Suppressor macrophage (primary cell): ENCODE measurements around the gene BLOC1S2.
"Not testable (repeated sequence)": the region's sequence is repeated elsewhere in the genome, so short reads cannot be mapped to it uniquely, and the experiment has no call there.

ENCODE experiments used
- DNase-seq, 4 experiments: peaks; one replicate each; pipeline ENCODE4 v3.0.0-alpha.2; 2020 to 2022
- total RNA-seq, 17 experiments: gene quantifications; one replicate each; lab custom pipeline; 2026; ENCODE audit warnings: mixed read lengths in 6 of 17, inconsistent platforms in 3 of 17; lab: John Stamatoyannopoulos, UW

BLOC1S2 gene
- 29.4 to 123 (median 73.9) reads per million in 17 experiments for total RNA-seq

DNA sequence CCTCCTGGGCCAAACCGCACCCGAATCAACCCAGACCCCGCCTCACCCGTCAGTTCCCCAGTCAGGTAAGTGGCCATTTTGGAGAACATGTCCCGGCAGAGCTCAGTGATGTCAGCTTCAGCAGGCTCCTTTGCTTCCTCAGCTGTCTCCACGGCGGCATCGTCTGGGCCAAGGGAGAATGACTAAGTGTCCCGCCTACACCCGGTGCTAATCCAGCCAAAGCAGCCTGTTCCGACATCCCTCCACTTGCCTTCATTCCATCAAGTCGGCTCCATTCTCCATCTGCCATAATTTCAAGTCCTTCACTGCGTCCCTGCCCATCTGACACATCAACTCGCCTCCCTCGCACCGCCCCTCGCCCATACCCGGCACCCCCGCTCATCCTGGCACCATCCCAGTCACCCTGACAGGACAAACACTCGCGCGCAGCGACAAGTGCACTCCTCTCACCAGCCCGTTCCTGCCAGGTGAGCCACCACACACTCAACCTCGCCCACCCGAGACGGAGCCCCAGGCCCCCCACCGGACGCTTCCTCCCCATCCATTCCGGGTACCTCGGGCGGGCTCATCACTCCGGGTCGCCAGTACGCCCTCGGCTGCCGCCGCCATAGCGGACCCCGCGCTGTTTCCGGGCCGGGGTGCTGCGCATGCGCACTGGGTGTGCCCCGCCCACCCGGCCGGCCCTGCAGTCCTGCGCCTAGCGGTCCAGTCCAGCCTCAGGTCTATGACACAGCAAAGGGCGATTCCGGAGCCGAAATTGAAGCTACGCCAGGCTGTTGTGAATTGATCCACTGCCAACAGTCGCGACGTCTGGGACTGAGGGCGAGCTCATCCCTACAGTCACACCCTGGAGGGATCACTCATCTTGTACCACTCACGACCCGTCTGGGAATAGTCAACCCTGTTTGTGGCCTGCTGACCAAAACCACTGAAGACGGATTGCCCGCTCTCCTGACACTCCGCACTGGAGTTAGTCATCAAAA, at the start of gene BLOC1S2:
Gene BLOC1S2 (minus strand): TSS at position 630 of the 983 bp plus-strand sequence. CDS start 21 bp downstream, at position 609.
- peak; percentile 94 to 96 (median 96) for DNase-seq

DNA sequence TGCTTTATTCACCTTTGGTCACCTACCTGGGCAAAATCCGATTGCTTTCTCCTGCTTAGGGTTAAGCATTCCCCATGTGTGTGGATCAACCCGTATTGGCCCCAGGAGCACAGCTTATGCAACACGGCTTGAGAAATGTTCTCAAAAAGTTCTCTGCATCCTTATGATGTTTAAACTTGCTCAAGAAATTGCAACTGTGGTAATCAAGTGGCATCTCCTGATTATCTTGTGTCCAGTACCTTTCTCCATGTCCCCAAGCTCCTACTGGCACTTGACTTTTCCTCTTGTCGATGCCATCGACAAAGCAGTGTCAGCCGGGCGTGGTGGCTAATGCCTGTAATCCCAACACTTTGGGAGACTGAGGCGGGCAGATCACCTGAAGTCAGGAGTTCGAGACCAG, 48.3 kb upstream of the BLOC1S2 start:
- no peak for DNase-seq

DNA sequence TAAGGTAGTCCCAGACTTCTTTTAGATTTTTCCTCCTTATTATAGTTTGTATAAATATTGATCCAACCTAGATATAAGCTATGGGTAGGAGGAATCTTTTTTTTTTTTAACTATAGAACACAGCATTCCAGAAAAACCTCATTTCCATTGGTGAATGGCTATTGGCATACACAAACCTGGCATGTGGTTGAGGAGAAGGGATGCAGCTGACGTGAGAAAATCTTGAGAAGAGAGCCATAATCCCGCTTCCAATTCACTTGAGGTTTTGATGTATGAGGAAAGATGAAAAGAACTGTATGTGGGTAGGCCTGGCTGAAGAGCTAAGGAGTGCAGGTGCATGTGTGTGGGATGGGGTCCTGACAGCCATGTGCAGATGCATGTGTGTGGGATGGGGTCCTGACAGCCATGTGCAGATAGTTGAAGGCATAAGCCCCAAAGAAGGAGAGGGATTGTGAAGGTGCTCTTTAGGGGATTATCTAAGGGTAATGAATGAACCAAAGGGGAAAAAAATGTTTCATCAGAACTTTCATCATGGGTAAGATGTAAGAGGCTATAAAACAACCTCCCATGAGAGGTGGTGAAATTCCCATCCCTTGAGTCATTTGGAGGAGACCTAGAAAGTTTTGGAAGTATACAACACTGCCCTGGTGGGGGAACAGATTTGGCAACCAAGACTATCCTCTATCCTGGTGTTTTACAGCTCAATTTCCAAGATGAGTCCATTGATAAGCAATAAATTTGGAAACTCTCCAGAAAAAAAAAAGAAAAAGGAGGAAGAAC, 47.4 kb upstream of the BLOC1S2 start:
- no peak for DNase-seq

DNA sequence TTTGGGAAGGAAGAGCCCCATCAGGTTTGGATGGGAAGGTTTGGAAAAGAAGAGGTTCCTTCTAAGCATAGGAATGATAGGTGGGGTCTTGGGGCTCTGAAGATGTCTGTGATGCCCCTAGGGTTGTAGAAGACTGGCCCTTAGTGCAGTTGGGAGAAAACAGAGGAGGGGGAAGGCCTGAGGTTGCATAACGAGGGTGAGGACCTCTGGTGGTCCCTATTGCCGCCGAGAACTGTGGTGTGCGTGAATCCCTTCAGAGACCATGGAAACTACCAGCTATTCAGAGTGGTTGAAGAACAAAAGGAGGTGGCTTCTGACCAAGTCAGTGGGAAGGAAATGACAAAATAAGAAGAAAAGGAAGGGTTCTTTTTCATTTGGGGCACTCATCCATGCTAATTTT, 46.6 kb upstream of the BLOC1S2 start:
- DNase-seq = no peak

DNA sequence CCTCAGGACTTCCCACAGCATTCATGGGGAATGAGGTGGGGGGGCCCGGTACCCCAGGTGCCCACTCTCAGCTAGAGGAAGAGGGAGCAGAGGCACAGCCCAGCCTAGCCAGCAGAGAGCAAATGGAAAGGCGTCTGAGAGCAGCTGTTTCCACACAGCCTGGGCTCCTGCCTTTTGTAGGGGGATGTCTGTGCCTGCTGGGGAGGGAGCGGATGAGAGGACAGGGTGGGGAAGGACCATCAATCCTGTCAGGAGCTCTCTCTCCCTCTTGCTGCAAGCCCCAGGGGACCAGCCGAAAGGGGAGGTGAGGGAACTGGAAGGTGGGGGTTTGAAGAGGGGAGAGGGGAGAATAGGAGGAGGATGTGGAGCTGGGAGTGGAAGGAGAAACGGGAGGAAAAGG, 43.6 kb upstream of the BLOC1S2 start, which contains the start of gene PKD2L1:
Gene PKD2L1 (minus strand): TSS at position 150 of the 400 bp plus-strand sequence. CDS start 125 bp downstream, at position 25.
- no peak for DNase-seq

DNA sequence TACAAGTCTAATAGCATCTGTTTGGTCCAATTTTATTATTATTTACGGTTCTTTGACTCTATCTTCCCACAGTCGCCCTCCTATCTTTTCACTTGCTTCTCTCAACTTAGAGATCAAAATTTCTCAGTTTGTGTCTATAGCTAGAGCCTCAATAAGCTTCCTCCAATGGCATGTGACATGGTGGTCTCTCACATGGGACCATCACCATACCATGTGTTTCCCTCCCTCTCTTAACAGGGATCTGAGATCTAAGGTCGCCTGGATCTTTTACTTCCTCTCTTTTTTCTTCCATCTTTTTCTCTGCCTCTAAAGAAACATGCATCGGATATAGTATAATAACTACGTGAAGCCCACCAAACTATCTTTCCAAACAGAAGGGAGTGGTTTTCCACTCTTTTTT, 41.7 kb upstream of the BLOC1S2 start:
- DNase-seq = no peak

DNA sequence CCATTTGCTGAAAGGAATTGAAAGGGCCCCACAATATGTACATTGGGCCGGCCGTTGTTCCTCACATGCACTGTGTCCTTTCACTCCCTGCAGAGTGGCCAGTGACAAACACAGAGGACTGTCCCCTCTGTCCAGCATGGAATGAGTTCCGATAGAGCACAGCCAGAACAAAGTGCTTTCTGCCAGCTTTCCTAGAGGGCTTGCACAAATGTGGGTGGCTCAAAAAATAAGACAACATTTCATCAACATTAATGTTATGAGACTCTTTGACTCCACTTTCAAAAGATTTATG, 41.2 kb upstream of the BLOC1S2 start:
- no peak for DNase-seq

DNA sequence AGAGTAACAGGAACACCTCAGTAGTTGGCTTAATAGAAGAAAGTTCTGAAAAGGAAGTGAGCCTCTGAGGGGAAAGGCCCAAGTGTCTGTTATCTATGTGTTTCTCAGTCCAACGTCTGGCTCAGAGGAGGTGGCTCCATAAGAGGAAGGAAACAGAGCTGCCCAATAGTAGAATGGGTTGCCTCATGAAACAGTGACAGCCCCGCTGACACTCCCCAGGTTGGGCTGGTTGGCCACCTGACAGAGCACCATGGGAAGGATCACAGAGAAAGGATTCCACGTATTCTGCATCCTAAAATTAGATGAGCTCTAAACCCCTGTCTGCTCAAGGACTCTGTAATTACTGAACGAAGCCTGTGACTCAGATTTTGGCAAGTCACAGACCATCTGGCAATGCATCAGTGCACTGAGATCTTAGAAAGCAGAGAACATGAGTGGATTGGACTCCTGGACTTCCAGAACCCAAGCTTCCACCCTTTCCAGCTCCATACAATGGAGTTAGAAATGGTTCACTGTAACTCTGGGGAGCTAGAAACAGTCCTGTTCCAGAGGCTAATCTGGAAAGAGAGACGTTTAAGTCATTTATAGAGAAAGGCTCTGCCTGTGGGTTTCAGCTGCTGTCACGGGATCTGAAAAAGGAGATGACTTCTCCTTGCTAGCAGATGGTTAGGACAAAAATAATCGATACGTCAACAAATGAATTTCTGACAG, 40.7 kb upstream of the BLOC1S2 start:
- peak; percentile 71 to 86 (median 83) for DNase-seq

DNA sequence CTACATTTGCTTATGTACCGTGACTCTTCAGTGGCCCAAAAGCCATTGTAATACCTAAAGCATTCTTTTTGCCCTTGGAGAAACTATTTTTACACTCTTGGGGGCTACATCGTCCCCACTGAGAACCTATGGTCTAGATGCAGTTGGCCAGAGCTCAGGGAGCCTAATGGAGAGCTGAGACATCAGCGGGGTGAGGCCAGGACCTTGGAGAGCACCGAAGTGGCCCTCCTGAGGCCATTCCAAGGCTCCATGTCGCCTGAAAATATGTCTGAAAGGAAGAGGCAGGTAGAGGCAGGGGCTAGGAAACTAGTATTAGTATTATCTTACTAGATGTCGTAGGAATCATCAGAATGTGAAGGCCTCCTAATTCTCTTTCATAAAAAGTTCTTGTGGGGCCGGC, 38.7 kb upstream of the BLOC1S2 start:
- no peak for DNase-seq

DNA sequence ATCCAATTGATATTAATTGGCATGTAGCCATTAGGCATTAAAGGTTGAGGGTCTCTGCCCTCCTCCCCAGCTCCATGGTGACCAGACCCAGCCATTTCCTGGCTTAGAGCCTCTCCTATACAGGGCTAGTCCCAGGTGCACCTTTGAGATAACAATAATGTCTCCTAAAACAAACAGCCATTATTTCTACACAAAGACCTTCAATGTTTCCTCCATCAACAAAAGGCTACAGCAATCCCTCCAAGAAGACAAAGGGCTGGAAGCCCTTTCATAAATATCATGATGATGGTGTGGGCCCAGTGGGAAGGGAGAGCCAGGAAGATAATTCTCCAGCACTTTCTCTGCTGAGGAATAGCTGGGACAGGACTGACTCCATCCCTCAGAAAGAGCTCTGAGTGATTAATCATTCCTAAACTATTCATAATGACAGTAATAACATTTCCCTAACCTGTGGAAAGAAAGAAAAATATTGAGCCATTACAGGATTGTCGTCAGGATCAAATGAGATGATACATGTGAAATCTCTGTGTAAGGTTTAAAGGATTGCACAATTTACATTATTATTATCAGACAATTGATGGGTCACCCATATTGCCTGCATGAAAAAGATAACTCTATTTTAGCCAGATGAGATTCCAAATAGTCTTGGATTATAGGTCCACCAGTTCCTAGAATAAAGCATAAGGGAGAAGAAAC, 33.4 kb upstream of the BLOC1S2 start:
- no peak for DNase-seq

DNA sequence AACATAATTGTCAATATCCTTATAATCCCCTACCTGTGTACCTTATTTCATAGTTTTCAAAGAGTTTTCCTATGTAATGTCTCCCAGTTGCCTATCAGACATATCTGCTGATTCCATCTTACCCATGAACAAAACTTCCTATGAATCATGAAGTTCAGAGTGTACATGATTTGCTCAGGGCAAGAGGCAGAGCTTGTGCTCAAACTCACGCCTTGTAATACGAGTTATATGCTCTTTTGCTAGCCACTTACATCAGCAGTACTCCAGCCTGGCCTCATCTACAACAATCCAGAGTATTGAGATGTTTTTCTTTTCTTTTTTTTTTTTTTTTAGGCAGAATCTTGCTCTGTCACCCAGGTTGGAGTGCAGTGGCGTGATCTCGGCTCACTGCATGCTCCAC, 31.7 kb upstream of the BLOC1S2 start:
- DNase-seq = no peak

DNA sequence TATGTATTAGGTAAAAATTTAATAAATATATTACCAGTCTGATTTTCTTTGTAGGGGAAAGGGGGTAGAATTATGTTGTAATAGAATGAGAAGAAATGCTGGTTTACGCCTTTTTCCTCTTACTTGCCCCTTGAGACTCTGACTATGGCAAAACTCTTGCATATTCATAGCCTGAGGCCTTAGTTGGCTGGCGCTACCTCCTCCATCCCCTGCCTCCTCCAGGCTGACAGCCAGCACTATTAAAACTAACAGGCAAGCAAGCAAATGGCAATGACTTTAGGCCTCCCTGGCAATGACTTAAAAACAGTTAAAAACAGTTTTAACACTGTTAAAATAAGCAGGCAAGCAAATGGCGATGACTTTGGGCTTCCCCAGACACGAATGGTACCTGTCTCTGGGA, 29.1 kb upstream of the BLOC1S2 start:
- DNase-seq = no peak

DNA sequence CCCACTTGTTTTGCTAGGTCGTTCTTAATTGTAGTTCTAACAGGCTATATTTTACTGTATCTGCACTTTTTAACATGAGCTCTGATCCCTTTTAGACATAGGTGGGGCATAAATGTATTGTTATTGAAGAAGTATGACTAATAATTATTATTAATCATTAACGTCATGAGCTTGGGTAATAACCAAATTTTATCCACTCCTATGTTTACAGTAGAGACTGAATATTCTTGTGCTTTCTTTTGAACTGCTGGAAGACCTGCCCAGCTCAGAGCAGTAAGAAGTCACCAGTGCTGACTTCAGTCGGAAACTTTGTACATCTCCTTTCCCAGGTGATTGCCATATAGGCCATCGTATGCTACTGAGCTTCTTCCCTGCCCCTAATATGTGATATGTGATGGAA, 24.8 kb upstream of the BLOC1S2 start:
- no peak for DNase-seq

DNA sequence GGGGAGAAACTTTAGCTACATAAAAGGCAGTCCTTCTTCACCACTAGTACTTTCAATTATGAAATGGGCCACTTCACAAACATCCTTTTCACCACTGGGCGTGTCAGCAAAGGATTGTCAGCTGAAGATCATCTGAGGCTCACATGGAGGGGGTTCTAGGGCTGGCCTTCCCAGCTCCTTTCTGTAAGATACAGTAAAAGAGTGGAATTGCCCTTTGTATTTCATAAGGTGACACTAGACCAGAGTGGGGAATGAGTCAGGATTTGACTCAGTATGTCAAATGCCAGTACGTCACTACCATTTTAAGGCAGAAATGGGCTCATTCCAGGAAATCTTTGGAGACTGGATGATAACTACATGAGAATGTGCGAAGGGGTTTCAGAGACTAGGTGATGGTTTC, 21.2 kb upstream of the BLOC1S2 start:
- DNase-seq = peak; percentile 56 to 78 (median 76)

DNA sequence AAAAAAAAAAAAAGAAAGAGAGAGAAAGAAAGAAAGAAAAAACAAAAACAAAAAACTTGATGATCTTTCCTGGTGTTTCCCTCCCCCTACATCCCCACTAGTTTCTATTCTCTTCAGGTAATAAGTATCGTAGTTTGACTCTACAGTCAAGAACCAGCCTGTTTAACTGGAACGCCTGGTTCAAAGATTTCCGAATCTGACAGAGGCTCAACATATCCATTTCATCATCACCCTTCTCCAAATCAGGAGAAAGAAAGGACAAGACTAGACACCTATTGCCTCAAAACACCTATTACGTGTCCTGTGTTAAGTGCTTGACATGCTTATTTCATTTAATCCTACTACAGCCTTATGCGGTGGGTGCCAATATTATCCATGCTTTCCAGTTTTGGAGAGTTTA, 20.4 kb upstream of the BLOC1S2 start:
- no peak for DNase-seq

DNA sequence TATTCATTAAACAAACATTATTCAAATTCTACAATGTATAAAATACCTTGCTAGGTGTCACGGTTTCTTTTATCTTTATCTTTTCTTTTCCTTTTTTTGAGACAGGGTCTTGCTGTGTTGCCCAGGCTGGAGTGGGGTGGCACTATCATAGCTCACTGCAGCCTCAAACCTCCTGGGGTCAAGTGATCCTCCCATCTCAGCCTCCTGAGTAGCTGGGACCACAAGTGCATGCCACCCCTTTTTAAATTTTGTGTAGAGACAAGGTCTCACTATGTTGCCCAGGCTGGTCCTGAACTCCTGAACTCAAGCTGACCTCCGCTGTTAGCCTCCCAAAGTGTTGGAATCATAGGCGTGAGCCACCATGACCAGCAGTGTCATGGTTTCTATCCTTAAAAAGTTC, 17.9 kb upstream of the BLOC1S2 start:
- no peak for DNase-seq

DNA sequence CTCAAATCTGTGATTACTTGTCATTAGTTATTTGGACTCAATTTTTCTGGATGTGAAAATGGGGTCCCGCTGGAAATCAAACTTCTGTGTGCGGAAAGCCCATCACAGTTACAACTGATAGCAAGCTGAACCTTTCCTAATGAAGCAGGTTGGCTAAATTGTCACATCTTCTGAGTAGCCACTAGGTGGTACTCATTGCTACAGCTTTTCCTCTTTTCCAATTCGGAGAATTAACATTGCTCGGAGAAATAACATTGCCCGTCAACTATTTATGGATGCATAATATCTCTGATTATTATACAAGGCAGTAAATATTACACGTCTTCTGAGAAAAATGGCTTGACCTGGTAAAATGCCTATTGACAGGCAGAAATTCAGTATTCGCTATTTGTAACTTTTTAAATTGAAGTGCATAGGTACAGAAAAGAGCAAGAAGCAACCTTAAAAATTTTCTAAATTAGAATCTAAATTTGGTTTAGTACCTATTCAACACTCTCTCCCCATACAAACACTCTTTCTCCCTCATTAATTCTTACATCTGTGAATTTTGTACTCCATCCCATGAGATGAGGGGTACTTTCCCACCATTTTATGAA, 17.3 kb upstream of the BLOC1S2 start:
- peak in 3 of 4 experiments; percentile 36 to 69 (median 51) for DNase-seq

DNA sequence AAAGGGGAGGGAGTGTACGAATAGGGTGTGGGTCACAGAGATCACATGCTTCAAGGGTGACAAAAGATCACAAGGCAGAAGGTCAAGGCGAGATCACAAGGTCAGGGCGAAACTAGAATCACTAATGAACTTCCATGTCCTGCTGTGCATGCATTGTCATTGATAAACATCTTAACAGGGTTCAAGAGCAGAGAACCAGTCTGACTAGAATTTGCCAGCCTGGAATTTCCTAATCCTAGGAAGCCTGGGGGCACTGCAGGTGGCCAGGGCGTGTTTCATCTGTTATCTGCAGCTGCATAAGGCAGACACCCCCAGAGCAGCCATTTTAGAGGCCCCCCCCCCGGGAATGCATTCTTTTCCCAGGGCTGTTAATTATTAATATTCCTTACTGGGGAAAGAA, 14.6 kb upstream of the BLOC1S2 start:
- DNase-seq = not testable (repeated sequence)

DNA sequence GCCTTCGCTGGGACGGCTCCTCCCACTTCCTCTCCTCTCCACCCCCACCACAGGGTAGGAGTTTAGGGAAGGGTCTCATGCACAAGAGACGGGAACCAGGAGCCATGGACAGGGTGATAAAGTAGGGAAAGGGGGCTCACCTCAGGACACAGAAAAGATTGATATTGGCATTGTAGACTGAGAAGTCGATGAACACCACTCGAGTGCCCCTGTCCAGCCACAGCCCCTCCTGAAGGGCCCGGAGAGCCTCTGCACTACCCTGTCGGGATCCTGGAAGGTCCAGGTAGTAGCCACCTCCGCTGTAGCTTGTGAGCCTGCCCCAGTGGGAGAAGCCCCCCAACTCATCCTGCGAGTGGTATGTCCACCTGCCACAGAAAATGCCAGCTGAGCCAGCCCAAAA, 10.8 kb upstream of the BLOC1S2 start:
- DNase-seq = no peak

DNA sequence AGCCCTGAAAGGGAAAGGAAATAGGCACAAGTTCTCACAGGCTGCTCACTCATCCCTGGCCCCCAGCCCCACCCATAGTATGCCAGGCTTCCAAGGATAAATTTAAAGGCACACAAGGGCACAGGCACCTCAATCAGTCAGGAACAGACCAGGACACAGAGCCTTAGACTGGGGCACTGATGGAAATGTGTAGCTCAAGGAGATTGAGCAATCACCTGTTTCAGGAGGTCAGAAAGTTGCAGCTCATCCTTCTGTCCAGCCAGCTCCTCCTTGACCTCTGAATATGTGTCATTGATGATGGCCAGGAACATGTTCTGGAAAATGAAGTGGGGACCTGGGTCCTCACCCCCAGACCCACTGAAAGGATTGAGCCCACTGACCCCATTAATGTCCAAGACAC, 6.6 kb upstream of the BLOC1S2 start:
- no peak for DNase-seq

DNA sequence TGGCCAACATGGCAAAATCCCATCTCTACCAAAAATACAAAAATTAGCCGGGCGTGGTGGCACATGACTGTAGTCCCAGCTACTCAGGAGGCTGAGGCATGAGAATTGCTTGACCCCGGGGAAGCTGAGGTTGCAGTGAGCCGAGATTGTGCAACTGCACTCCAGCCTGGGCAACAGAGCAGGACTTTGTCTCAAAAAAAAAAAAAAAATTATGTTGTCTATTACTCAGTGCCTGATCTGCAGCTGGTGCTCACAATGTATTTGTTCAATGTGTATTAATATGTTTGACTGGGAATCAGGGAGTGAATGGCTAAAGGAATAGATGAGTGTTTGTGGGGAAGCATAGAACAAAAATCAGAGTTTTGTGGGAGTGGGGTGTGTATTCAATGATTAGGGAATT, 5.8 kb upstream of the BLOC1S2 start:
- DNase-seq = peak; percentile 58 to 82 (median 80)

DNA sequence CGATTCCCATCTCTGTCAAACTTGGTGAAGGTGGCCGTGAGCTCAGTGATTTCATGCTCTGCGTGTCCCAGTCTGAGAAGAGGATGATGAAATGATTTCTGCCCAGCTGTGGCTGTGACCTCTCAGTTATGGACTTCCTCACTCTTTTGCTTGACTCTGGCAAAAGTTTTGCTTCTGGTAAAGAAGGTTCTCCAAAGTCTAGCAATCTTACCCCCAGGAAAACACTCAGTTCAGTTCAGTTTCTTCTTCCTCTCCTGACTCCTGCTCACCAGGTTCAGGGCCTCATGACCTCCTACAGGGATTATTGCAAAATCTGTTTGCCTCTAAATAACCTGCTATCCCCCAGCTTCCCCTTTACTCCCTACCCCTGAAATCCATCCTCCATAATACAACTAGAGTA, 4.9 kb upstream of the BLOC1S2 start:
- peak; percentile 77 to 92 (median 88) for DNase-seq
